Activated CD8-positive, alpha-beta memory T cell treated with anti-CD3 and anti-CD28 coated beads for 1 hour (primary cell): Measurements from ENCODE around the gene AKAP1.

Experiments
- DNase-seq, 2 donors: peaks; one replicate each; pipeline ENCODE4 v3.0.0-alpha.2; 2020; ENCODE audit warnings: low read depth in 1 of 2; ENCODE audit errors: extremely low read depth in 1 of 2

AKAP1 gene

GRCh38 chr17:57125406-57125805 lies 40.4 kb downstream of the AKAP1 start:
- DNase-seq: no peak

- no peak for DNase-seq
Measured at GRCh38 chr17:57125866-57126265, 40.8 kb downstream of the AKAP1 start.

- peak; percentile 69 for DNase-seq
Measured at GRCh38 chr17:57130708-57131461, 45.8 kb downstream of the AKAP1 start.

- no peak for DNase-seq
Measured at GRCh38 chr17:57132663-57133062, 47.6 kb downstream of the AKAP1 start.

- no peak for DNase-seq
Measured at GRCh38 chr17:57133486-57133885, 48.4 kb downstream of the AKAP1 start.

- DNase-seq: no peak
Measured at GRCh38 chr17:57135026-57135788, 50.2 kb downstream of the AKAP1 start.

GRCh38 chr17:57135789-57136291 lies 50.8 kb downstream of the AKAP1 start:
- no peak for DNase-seq

GRCh38 chr17:57136355-57136754 lies 51.3 kb downstream of the AKAP1 start:
- no peak for DNase-seq

- no peak for DNase-seq
Measured at GRCh38 chr17:57138030-57138911, 53.2 kb downstream of the AKAP1 start.

GRCh38 chr17:57138956-57139576 lies 54.0 kb downstream of the AKAP1 start:
- DNase-seq: no peak

GRCh38 chr17:57140316-57140715 lies 55.3 kb downstream of the AKAP1 start:
- no peak for DNase-seq

- no peak for DNase-seq
Measured at GRCh38 chr17:57142925-57143324, 57.9 kb downstream of the AKAP1 start.

GRCh38 chr17:57143361-57143760 lies 58.3 kb downstream of the AKAP1 start:
- no peak for DNase-seq

GRCh38 chr17:57143919-57144318 lies 58.9 kb downstream of the AKAP1 start:
- DNase-seq: no peak

GRCh38 chr17:57144567-57144966 lies 59.5 kb downstream of the AKAP1 start:
- no peak for DNase-seq

- no peak for DNase-seq
Measured at GRCh38 chr17:57145347-57145746, 60.3 kb downstream of the AKAP1 start.

GRCh38 chr17:57146273-57146672 lies 61.2 kb downstream of the AKAP1 start:
- DNase-seq: no peak

GRCh38 chr17:57151798-57152197 lies 66.8 kb downstream of the AKAP1 start:
- no peak for DNase-seq

- DNase-seq: no peak
Measured at GRCh38 chr17:57152967-57153528, 68.0 kb downstream of the AKAP1 start.

- DNase-seq: no peak
Measured at GRCh38 chr17:57154921-57155320, 69.9 kb downstream of the AKAP1 start.
